ENCODE results near the gene MEA1.

Gene MEA1

GRCh38 chr6:42971746-42972327, 41.9 kb downstream of the MEA1 start:
- H3K4me3 ChIP-seq (ENCODE audit: low read depth, low read length) = no peak overlapping the region
- no peak for DNase-seq (ENCODE audit: low read depth)
- TF ChIP-seq CTCF (IDR thresholded peaks at IDR 0.05; ENCODE audit: control insufficient read depth, extremely low read depth, insufficient read depth) = no peak

- DNase-seq (ENCODE audit: low read depth) = no peak
- TF ChIP-seq CTCF (IDR thresholded peaks at IDR 0.05; ENCODE audit: control insufficient read depth, extremely low read depth, insufficient read depth) = no peak
- no peak overlapping the region for H3K4me3 ChIP-seq (ENCODE audit: low read depth, low read length)
Observed at GRCh38 chr6:42970871-42971612, 42.7 kb downstream of the MEA1 start.

GRCh38 chr6:42969934-42970333, 43.8 kb downstream of the MEA1 start:
- no peak for DNase-seq (ENCODE audit: low read depth)

GRCh38 chr6:42969431-42969830, 44.3 kb downstream of the MEA1 start:
- no peak overlapping the region for H3K4me3 ChIP-seq (ENCODE audit: low read depth, low read length)
- no peak for DNase-seq (ENCODE audit: low read depth)
- TF ChIP-seq CTCF (IDR thresholded peaks at IDR 0.05; ENCODE audit: control insufficient read depth, extremely low read depth, insufficient read depth) = no peak

More at GRCh38 chr6:42969934-42970333, 43.8 kb downstream of the MEA1 start:
- TF ChIP-seq CTCF (IDR thresholded peaks at IDR 0.05; ENCODE audit: control insufficient read depth, extremely low read depth, insufficient read depth) = no peak
- no peak overlapping the region for H3K4me3 ChIP-seq (ENCODE audit: low read depth, low read length)

GRCh38 chr6:42968783-42969182, 45.0 kb downstream of the MEA1 start:
- no peak overlapping the region for H3K4me3 ChIP-seq (ENCODE audit: low read depth, low read length)
- TF ChIP-seq CTCF (IDR thresholded peaks at IDR 0.05; ENCODE audit: control insufficient read depth, extremely low read depth, insufficient read depth) = no peak
- DNase-seq (ENCODE audit: low read depth) = no peak

GRCh38 chr6:42968126-42968701, 45.5 kb downstream of the MEA1 start:
- no peak for TF ChIP-seq CTCF (IDR thresholded peaks at IDR 0.05; ENCODE audit: control insufficient read depth, extremely low read depth, insufficient read depth)
- no peak overlapping the region for H3K4me3 ChIP-seq (ENCODE audit: low read depth, low read length)
- DNase-seq (ENCODE audit: low read depth) = no peak

Measured in LNCaP clone FGC (cell line).